NCI-H2196 treated with DMSO at 0.1 percent for 48 hours (cell line): Measurements from ENCODE around the gene SLC4A4.

ENCODE experiments used
- DNase-seq: peaks from one replicate; lab custom pipeline; 2025; ENCODE audit not compliant: unreplicated experiment; lab: John Stamatoyannopoulos, UW

SLC4A4 gene

DNA sequence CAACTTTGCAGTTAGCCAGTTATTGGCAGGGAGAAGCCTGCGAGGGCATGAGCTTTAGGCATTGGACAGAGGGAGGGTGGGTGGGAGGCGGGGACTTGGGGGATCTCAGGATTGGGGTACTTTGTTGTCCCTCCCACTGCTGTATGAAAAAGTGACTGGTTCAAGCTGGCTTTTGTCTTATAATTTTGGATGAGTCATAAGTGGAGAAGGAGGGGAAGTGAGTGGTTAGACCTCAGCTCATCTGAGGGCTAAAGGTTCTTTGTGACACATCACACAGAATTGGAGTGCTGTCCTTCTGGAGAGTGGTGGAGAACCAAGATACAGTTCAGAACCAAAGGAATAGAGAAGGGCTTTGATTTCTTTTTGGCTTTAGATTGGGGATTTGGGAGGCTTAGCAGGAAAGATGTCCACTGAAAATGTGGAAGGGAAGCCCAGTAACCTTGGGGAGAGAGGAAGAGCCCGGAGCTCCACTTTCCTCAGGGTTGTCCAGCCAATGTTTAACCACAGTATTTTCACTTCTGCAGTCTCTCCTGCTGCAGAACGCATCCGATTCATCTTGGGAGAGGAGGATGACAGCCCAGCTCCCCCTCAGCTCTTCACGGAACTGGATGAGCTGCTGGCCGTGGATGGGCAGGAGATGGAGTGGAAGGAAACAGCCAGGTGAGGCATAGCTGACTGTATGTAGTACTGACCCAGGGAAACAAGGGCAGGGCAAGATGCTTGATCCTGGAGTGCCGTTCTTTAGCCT, at the start of gene SLC4A4:
SLC4A4 (plus strand) TSS at position 175 of the 748 bp plus-strand sequence.
- DNase-seq = no peak

DNA sequence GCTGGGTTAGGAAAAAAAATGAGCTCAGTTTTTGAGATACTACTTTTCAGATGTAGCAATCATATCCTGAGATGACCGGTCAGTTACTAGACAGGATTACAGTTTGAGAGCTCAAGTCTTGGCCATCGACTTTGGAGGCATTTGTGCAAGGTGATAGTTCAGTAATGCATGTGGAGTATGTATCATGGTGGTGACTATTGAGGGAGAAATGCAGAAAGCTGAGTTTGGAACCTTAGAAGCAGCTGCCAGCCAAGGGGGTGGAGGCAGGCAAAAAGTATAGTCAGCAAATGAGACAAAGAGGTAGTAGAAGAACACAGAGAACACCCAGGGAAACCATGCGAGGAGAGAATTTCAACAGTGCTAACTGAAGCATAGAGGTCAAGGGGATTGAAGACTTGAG, 48.7 kb upstream of the SLC4A4 start:
- DNase-seq = no peak

DNA sequence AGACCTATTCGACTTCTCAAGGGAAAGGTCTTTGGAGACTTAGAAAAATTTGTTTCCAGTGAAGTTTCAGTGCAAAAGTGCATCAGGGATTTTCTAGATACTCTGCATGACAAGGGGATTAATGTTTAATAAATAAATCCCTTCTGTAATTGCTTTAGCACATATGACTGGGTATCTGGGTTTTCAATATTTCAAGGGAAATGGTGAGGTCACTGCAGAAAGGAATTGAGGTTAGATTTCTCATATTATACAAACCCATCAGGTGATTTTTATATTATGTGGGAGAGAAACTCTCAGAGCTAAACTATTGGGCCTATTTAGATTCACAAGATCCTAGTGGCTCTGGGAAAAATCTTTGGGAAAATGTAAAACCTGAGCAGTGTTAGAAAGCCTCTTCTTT, 48.3 kb upstream of the SLC4A4 start:
- DNase-seq = no peak

DNA sequence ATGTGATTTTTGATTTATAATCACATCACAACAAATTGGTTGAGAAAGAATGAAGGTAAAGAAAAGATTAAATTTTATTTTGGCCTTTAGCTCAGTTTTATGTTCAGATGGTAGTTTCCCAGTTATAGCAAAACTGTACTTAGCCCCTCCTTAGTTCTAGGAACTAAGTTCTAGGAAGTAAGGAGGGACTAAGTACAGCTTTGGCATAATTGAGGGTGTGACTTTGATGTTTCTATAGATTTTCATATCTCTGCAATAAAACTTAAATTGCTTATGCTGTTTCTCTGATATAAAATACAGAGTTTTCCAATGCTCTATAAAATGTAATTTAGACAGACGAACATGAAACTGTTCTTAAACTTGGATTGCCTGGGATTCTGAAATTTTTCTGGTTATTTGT, 46.6 kb upstream of the SLC4A4 start:
- DNase-seq = no peak

DNA sequence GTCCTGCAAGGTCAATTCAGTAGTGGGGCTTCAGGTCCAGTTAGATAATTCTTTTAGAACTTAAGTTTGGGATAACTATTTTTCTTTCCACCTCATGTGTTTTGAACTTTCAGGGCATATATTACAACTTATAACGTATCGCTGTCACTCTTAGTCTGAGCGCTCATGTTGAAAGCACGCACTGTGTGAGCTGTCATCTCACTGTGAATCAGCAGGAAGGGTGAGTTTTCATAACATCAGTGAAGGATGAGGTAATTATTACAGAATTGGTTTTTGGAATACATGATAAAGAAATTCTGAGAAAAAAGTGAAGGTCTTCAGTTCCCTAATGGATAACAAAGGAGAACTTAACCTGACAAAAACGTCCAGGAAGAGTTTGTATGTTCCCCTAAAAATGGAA, 45.1 kb upstream of the SLC4A4 start:
- DNase-seq = no peak

DNA sequence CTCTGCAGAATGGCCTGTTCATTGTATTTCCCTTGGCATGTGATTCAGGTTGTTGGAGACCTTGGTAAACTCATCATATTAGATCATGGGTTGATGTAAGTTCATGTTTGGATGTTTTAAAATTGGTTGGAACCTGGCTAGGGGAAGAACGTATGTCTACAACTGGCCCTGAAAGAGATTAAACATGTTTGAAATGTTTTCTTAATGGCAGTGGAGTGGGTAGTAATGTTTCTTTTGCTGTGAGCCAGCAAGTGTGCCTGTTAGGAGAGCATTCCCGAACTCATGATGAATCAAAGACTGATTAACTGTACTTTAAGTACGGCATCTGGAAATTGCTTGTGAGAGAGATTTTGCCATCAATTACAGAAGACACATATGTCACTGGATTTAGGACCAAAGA, 44.5 kb upstream of the SLC4A4 start:
- DNase-seq = no peak

DNA sequence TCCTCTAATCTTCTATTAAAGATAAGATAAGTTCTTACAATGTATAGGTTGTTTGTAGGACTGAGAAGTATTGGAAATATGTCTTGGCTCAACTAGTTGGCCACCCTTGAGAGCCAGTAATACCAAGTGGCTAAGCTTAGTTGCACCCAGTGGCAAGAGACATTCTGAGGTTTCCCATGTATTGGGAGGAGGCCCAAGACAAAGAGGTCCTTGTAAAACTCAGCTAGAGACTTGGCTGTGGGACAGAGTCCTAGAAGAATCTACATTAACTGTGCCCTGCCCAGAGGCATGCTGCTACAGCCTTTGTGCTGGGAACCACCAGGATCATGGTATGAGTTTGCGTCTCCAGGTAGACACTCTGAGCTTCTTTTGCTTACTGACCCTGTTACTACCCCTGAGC, 41.9 kb upstream of the SLC4A4 start:
- DNase-seq = no peak

DNA sequence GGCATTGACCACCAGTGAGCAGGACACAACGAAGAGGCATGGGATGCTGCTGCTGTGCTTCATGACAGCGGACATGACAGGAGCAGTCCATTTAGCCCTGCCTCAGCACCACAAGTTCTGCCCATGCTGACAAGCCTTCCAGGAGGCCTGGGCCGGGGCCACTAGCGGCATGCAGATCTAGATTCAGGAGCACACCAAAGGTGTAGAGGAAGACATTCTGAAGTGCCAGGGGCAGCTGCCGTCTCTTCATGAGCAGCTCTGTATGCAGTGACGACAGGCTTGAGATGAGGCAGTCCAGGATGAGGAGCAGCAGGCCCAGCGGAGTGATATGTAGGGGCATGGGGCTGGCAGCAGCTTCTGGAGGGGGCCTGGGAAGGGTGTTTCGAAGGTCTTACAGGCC, 38.5 kb upstream of the SLC4A4 start:
- no peak for DNase-seq

DNA sequence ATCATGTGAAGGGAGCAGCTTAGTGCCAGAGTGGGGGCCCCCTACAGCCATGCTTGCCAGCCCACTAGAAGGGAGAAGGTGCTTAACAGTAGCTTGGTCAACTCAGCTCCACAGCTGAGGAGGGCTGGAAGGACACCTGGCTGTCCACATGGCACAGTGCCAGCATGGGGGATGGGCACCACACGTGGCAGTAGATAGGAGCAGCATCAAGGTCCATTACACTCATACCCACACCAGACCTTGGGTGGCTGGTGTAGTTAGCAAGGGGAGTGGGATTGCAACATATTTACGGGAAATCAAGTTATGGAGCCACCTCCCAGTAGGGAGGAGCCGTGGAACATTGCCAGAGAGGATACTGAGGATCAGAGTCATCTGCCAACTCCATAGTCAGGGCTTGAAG, 37.9 kb upstream of the SLC4A4 start:
- no peak for DNase-seq

DNA sequence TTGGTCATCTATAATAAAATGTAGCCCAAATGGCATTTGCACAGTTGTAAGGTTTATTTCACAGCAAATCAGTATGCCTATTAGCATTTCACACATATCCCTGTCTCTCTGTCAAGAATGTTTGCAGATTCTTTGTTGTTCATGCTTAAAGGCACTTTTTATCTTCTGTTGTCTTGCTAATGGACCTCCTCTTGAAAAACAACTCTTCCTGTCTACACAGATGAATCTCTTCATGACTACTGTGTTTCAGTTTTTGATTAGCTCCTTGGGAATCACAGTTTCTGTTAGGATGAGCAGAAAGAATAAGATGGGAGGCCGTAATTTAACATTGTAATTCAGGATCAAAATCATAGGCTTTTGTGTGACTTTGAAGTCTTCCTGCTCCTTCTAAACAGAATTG, 35.5 kb upstream of the SLC4A4 start:
- DNase-seq = no peak

DNA sequence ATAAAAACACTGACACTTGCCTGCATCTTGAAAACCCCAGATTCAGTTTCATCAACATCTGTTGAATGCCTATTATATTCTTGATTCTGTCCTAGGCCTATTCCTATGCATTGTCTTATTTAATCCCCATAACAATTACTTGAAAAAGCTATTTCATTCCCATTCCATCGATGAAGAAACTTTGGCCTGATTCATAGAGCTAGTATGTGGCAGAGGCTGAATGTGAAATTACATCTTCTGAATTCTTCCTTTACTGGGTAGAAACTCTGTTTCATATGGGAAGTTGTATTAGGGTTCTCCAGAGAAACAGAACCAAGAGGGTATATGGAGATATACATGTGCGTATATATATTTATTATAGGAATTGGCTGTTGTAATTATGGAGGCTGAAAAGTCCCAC, 35.0 kb upstream of the SLC4A4 start:
- no peak for DNase-seq

DNA sequence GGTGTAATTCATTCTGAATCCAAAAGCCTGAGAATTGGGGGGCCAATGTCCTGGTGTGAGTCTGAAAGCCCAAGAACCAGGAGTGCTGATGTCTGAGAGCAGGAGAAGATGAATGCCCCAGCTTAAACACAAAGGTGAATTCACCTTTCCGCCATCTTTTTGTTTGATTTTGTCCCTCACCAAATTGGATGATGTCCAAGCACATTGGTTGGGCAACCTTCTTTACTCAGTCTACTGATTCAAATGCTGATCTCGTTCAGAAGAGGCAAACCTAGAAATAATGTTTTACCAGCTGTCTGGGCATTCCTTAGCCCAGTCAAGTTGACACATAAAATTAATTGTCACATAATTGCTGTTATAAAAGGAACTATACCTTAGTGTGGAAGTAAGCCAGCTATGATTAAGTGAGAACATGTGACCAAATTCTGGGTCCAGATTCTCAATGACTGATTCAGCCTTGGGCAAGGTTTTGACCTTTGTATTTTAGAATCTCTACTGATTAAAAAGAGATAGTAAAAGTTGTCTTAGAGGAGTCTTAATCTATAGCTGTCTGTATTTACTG, 34.5 kb upstream of the SLC4A4 start:
- no peak for DNase-seq

DNA sequence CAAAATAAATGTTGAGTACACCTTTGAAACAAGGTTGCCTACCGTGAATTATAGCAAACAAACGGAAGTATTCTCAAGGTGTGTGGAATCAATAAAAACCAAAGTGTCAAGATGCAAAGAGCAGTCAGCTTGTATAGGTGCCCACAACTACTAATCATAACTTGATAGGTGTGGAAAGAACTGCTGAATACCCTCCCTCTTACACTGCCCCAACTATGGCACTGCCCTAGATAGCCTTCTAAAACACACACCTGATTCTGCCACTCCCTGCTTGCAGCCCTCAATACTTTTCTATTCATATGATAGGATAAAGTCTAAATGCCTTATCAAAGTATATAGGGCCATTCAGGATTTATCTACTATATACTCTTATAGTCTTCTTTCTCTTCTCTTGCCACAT, 31.1 kb upstream of the SLC4A4 start:
- DNase-seq = no peak

DNA sequence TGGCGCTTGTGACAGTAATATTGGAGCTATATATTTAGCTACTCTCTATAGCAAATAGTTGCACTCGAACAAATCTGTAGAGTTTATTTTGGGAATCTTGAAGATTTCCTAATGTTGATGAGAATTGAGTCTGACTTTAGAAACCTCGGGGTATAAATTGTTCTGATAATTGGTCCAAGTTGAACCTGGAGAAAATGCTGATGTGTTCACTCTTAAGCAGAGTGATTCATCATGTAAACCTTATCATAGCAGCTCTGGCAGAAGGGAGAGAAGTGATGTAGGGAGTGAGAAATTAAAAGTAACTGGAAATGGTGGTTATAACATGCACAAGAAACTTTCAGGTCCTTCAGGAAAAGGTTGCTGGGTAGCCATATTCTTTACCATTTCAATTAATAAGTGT, 16.4 kb upstream of the SLC4A4 start:
- no peak for DNase-seq

DNA sequence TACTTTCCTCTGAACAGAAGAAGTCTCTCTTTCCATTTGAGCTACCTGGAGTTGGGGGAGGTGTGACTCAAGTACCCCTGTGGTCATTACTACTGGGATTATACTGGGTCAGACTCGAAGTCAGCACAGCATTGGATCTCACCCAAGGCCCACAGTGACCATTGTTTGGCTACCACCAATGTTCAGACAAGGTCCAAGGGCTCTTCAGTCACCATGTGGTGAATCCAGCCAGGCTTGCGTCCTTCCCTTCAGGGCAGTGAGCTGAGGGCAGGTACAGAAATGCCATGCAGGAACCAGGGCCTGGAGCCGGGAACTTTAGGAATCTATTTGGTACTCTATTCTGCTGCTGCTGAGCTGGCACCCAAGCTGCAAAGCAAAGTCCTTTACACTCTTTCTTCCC, 5.5 kb upstream of the SLC4A4 start:
- no peak for DNase-seq

DNA sequence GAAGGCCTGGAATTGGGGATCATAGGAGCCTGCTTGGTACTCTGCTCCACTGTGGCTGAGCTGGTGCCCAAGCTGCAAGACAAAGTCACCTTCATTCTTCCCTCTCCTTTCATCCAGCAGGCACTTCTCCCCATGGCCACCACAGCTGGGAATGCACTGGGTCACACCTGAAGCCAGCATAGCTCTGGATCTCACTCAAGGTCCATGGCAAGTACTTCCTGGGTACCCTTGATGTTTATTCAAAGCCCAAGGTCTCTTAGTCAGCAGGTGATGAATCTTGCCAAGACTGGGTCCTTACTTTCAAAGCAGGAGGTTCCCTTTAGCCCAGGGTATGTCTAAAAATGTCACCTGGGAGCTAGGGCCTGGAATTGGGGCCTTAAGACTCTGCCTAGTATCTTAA, 4.9 kb upstream of the SLC4A4 start:
- no peak for DNase-seq

DNA sequence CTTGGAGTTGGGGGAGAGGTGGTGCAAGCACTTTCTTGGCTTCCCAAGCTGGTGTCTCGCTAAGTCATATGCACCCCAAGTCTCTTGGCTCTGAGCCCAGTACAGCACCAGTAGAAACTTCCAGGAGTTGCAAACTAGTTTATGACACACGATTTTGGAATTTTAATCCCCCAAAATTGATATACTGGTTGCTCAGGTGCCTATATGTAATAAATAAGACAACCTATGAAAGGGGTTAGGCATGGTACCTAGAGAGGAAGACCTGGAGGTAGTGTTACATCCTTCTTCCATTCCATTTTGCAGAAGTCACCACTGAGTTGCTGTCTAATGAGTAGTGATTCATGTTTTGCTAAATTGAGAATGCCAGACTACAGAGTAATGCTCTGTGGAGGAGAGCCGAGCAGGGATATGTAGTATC, 4.3 kb upstream of the SLC4A4 start:
- no peak for DNase-seq

DNA sequence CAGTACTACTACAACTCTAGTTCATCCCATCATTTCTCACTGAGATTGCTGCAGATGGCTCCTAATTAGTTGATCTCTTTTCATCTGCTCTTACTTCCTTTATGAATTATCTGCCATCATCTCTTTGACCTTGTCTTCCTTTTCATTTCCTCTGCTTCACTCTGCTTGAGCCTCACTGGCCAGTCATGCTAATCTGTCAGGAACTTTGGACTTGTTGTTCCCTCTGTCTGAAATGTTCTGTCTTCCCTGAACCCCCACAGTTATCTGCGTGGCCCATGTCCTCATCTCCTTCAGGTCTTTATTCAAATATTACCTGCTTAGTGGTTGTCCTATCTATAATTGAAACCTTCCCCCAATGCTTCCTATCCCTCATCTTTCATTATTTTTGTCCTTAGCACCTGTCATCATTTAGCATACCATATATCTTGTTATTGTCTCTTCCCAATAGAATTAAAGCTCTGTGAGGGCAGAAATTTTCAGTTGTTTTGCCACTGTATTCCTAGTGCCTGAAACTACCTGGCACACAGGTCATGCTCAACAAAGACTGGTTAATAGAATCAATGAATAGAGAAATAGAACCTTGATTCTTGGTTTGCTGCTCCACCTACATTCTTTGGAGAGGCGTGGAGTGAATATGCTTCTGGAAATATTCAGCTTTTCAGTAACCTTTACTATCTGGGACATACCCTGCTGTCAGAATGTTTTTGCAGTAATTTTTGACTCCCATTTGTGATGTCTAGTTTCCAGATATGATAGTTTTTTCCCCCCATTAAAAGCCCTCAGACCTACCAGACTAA, 5.0 kb downstream of the SLC4A4 start:
- DNase-seq = no peak

DNA sequence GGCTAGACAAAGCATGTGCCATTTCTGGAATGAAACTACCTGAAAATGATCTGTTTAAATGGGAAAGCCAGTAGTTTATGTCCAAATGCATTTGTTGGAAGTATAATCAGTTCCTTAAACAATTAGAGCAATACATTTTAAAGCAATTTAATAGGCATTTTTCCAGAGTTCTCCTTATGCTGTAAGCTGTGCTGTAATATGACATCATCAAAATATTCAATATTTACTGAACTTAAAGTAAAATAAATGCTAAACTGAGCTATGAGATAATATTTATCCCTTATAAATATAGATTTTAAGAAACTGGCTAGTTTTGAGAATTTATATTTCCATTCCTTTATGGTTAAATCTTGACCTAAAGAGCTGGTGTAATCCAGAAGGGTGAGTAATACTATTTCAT, 7.9 kb downstream of the SLC4A4 start:
- no peak for DNase-seq

DNA sequence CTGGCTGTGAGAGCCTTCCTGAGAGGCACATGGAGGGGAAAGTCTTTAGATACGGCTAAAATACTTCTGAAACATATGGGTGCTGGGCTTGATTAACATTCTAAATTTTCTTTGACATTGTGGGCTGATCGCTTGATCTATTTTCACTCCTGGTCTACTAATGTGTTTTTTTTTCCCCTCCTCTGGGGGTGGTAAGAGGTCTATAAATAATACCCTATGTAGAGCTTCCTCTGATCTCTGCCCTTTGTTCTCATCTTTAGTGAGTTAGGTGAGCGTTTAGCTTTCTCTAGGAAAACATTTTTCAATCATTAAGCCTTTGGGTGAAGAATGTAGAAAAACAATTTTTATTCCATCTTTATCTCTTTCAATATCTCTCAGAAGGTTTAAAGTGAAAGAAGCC, 9.8 kb downstream of the SLC4A4 start:
- no peak for DNase-seq

DNA sequence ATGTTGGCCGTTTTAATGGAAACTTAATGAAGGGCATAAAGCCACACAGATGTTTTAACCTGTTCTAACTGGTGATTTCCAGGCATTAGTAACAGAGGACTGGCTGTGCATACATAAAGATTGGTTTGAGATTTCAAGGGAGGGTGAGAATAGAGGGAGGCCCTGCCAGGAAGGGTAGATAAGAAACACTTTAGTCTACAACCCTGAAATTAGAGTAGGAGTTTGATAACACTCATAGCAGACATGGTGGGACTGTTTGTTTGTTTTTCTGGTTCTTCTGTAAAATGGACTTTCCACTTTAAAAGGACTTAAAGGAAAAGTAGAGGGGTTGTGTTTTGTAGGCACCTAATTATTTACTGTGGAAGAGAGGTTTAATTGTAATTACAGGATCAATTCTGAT, 16.2 kb downstream of the SLC4A4 start:
- peak; percentile 30 for DNase-seq

DNA sequence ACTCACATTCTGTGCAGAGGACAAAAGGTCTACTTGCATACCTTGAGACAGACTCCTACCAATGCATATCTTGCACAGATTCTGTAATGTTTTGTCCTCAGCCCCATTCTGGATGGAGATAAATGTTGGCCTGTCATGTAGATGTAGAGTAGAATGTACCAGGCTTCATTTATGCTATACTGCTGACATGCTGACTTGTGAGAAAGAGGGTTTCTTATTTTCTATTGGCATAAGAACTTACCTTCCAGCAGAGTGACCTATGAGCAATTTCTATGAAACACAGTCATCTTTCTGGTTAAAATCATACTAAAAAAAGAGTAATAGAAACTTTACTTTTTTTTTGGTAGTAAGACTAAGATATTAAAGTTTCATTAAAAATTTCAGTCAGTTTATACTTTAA, 17.2 kb downstream of the SLC4A4 start:
- no peak for DNase-seq
